Measurements from ENCODE around the gene PRM2. TPM values are rescaled to one million over a fixed set of nuclear protein-coding genes. Genes with fewer than 3 reads are reported as not detected.

The PRM2 gene
- polyA plus RNA-seq, 1 of the 3 experiments (the other 2 are of a cell fraction): not detected

DNA sequence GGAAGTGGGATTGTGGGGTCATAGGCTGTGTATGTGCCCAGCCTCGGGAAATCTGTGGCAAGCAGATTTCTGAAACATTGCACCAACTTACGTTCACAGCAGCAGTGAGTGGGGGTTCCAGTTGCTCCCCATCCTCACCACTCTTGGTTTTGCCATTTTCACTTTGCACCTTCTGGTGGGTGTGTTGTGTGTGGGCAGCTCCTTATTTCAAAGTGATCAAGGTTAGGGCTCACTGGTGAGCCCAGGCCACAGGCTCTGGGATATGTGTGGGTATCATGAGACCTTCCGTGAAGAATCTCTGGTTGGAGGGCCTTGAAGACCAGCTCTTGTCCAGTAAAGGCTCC is 34.3 kb upstream of the PRM2 start:
- H3K4me3 ChIP-seq (ENCODE audit: low read depth in 2 of 2, low read length in 1 of 2): no peak overlapping the region
- no peaks in the 10 kb centered on the region for H3K36me3 ChIP-seq (replicated peaks in 1 of 2; ENCODE audit: control insufficient read depth in 1 of 2, insufficient read depth in 2 of 2, low read length in 1 of 2)
- 97% methylated on average over 3 of the region's 3 CpGs for WGBS (ENCODE audit: low lambda C conversion rate)
- CTCF ChIA-PET: no interaction called here
- H3F3A ChIP-seq (replicated peaks; ENCODE audit: insufficient read depth): no peaks in the 10 kb centered on the region
- no peaks in the 10 kb centered on the region for H3K79me2 ChIP-seq (ENCODE audit: insufficient read depth)
- H3K9me3 ChIP-seq: no peaks in the 10 kb centered on the region
- H3K9ac ChIP-seq: no peak overlapping the region
- POLR2A ChIA-PET: no interaction called here
- no peaks in the 10 kb centered on the region for H4K20me1 ChIP-seq (ENCODE audit: insufficient read depth)
- no peak overlapping the region for H3K4me2 ChIP-seq
- no peaks in the 10 kb centered on the region for H3K27me3 ChIP-seq (ENCODE audit: insufficient read depth)
- H3K4me1 ChIP-seq (ENCODE audit: control insufficient read depth in 1 of 2, insufficient read depth in 2 of 2, low read depth in 1 of 2, low read length in 1 of 2): peaks cover 0 to 8% of the 10 kb centered on the region in 2 experiments; a peak in 1 of 4 replicates
- no peak overlapping the region for H3K27ac ChIP-seq (ENCODE audit: low read depth in 2 of 2, low read length in 1 of 2)
- TF ChIP-seq PBX3 (IDR thresholded peaks at IDR 0.05): no peak
- no peak for TF ChIP-seq MEF2A (IDR thresholded peaks at IDR 0.05; ENCODE audit: borderline replicate concordance, low read depth)
- TF ChIP-seq MXI1 (IDR thresholded peaks at IDR 0.05; ENCODE audit: low read depth, low read length): no peak
- TF ChIP-seq MAX (IDR thresholded peaks at IDR 0.05; ENCODE audit: low read depth): no peak
- no peak for TF ChIP-seq NFIC (IDR thresholded peaks at IDR 0.05; ENCODE audit: borderline replicate concordance)
- TF ChIP-seq SIN3A (IDR thresholded peaks at IDR 0.05; ENCODE audit: borderline replicate concordance, low read depth, low read length): no peak
- no peak for TF ChIP-seq FOXJ3 (CRISPR knock-in tag; IDR thresholded peaks at IDR 0.05)
- TF ChIP-seq FOSL2 (IDR thresholded peaks at IDR 0.05; ENCODE audit: borderline replicate concordance, low read depth): no peak
- TF ChIP-seq JUND (IDR thresholded peaks at IDR 0.05): no peak
- TF ChIP-seq FOXM1 (IDR thresholded peaks at IDR 0.05; ENCODE audit: low read depth): no peak
- no peak for TF ChIP-seq GABPA (IDR thresholded peaks at IDR 0.05; ENCODE audit: low read depth)
- no peak for TF ChIP-seq YY1 (IDR thresholded peaks at IDR 0.05; ENCODE audit: low read depth)
- no peak for TF ChIP-seq NRF1 (IDR thresholded peaks at IDR 0.05; ENCODE audit: low read depth, low read length)
- H3K9me2 ChIP-seq: no peaks in the 10 kb centered on the region
- H2AFZ ChIP-seq (ENCODE audit: low read depth): no peak overlapping the region
- DNase-seq: no peak

GRCh38 chr16:11309895-11310633 is 33.8 kb upstream of the PRM2 start:
- CTCF ChIA-PET: interaction anchor here (0.8 kb wide), 1 partner anchor 378 kb away, joined by 3 read pairs; no protein-coding TSS in a partner anchor
- no peak overlapping the region for H3K4me2 ChIP-seq
- no peaks in the 10 kb centered on the region for H3K79me2 ChIP-seq (ENCODE audit: insufficient read depth)
- no peaks in the 10 kb centered on the region for H3K27me3 ChIP-seq (ENCODE audit: insufficient read depth)
- no peak for TF ChIP-seq FOXM1 (IDR thresholded peaks at IDR 0.05; ENCODE audit: low read depth)
- no peak for TF ChIP-seq USF2 (IDR thresholded peaks at IDR 0.05; ENCODE audit: borderline replicate concordance, low read depth, low read length)
- TF ChIP-seq TCF12 (IDR thresholded peaks at IDR 0.05): no peak
- no peak for TF ChIP-seq MAX (IDR thresholded peaks at IDR 0.05; ENCODE audit: low read depth)
- TF ChIP-seq CTCF (IDR thresholded peaks at IDR 0.05): no peak
- TF ChIP-seq, protein P1, sequence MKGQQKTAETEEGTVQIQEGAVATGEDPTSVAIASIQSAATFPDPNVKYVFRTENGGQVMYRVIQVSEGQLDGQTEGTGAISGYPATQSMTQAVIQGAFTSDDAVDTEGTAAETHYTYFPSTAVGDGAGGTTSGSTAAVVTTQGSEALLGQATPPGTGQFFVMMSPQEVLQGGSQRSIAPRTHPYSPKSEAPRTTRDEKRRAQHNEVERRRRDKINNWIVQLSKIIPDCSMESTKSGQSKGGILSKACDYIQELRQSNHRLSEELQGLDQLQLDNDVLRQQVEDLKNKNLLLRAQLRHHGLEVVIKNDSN (IDR thresholded peaks at IDR 0.05; ENCODE audit: borderline replicate concordance, low read depth): no peak
- TF ChIP-seq CHD2 (IDR thresholded peaks at IDR 0.05; ENCODE audit: low read length, partially characterized antibody): no peak
- no peak for TF ChIP-seq SIN3A (IDR thresholded peaks at IDR 0.05; ENCODE audit: borderline replicate concordance, low read depth, low read length)
- no peak for TF ChIP-seq FOXJ3 (CRISPR knock-in tag; IDR thresholded peaks at IDR 0.05)
- TF ChIP-seq POLR2AphosphoS5 (IDR thresholded peaks at IDR 0.05; ENCODE audit: low read depth, low read length): no peak
- TF ChIP-seq MXI1 (IDR thresholded peaks at IDR 0.05; ENCODE audit: low read depth, low read length): no peak
- TF ChIP-seq JUND (IDR thresholded peaks at IDR 0.05): no peak
- TF ChIP-seq RAD21 (IDR thresholded peaks at IDR 0.05; ENCODE audit: low read length): no peak
- TF ChIP-seq MEF2A (IDR thresholded peaks at IDR 0.05; ENCODE audit: borderline replicate concordance, low read depth): no peak
- TF ChIP-seq SMC3 (IDR thresholded peaks at IDR 0.05; ENCODE audit: low read depth, low read length): no peak
- TF ChIP-seq YY1 (IDR thresholded peaks at IDR 0.05; ENCODE audit: low read depth): no peak
- TF ChIP-seq TEAD4 (IDR thresholded peaks at IDR 0.05; ENCODE audit: borderline replicate concordance, insufficient read depth): no peak
- no peaks in the 10 kb centered on the region for H3K9me2 ChIP-seq
- no peaks in the 10 kb centered on the region for H3F3A ChIP-seq (replicated peaks; ENCODE audit: insufficient read depth)
- H3K4me1 ChIP-seq (ENCODE audit: control insufficient read depth in 1 of 2, insufficient read depth in 2 of 2, low read depth in 1 of 2, low read length in 1 of 2): peaks cover 0 to 8% of the 10 kb centered on the region in 2 experiments; a peak in 1 of 4 replicates
- no peaks in the 10 kb centered on the region for H4K20me1 ChIP-seq (ENCODE audit: insufficient read depth)
- no peaks in the 10 kb centered on the region for H3K36me3 ChIP-seq (replicated peaks in 1 of 2; ENCODE audit: control insufficient read depth in 1 of 2, insufficient read depth in 2 of 2, low read length in 1 of 2)
- H3K27ac ChIP-seq (ENCODE audit: low read depth in 2 of 2, low read length in 1 of 2): no peak overlapping the region
- POLR2A ChIA-PET: no interaction called here
- no peak overlapping the region for H3K4me3 ChIP-seq (ENCODE audit: low read depth in 2 of 2, low read length in 1 of 2)
- WGBS (ENCODE audit: low lambda C conversion rate): 67% methylated on average over 9 of the region's 9 CpGs
- H3K9ac ChIP-seq: no peak overlapping the region
- no peaks in the 10 kb centered on the region for H3K9me3 ChIP-seq
- no peak overlapping the region for H2AFZ ChIP-seq (ENCODE audit: low read depth)
- no peak for DNase-seq

Measured in SK-N-SH (cell line).